ENCODE data around the gene GNL3L.

DNA sequence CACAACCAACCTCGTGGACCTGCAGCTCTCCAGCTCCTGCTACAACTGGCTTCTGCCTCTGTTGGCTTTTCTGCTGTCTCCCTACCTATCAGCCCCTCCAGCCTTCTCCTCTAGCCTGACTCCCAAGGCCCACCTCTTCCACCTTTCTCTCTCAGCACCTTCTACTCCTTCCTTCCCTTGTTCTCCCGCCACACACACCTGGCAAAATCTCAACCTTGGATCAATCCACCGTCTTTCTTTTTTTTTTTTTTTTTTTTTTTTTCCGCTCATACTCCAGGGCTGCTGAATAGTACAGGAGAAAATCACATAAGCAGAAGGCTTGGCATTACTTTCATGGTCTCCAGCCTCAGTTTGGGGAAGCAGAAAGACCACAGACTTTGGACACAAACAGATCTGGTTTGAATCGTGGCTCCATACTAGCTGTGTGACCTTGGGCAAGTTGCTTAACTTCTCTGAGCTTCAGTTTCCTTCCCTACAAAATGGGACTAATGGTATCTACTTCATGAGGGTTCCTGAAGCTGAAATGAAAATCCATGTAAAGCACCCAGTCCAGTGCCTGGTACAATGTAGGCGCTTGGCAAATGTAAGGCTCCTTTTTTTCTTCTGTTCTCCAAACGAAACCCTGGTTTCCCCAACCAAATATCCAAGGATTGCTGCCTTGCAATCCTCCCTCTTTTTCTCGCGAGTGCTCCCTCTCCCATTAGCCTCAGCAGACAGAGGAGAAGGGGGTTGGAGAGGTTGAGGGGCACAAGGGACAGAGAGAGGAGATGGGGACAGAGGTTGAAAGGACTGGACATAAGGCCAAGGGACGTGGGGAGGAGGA lies 35.6 kb upstream of the GNL3L start:
- TF ChIP-seq, protein P1, sequence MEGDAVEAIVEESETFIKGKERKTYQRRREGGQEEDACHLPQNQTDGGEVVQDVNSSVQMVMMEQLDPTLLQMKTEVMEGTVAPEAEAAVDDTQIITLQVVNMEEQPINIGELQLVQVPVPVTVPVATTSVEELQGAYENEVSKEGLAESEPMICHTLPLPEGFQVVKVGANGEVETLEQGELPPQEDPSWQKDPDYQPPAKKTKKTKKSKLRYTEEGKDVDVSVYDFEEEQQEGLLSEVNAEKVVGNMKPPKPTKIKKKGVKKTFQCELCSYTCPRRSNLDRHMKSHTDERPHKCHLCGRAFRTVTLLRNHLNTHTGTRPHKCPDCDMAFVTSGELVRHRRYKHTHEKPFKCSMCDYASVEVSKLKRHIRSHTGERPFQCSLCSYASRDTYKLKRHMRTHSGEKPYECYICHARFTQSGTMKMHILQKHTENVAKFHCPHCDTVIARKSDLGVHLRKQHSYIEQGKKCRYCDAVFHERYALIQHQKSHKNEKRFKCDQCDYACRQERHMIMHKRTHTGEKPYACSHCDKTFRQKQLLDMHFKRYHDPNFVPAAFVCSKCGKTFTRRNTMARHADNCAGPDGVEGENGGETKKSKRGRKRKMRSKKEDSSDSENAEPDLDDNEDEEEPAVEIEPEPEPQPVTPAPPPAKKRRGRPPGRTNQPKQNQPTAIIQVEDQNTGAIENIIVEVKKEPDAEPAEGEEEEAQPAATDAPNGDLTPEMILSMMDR (IDR thresholded peaks at IDR 0.05): no peak
- TF ChIP-seq POLR2A (IDR thresholded peaks at IDR 0.05; ENCODE audit: low read depth) (no peak), POLR2AphosphoS5 (IDR thresholded peaks at IDR 0.05) (no peak), EP300 (IDR thresholded peaks at IDR 0.05) (no peak)
